ENCODE results near the gene ZNF766.

DNA sequence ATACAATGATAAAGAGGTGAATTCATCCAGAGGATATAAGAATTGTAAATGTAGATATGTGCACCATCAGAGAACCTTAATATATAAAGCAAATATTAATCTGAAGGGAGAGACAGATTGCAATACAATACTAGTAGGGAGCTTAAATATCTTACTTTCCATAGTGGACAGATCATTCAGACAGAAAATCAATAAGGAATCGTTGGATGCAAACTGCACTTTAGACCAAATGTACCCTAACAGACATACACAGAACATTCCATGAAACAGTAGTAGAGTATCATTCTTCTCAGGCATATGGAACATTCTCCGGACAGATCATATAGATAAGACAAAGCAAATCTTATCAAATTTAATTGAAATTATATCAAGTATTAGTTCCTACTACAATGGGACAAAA, 35.0 kb upstream of the ZNF766 start:
- TF ChIP-seq, protein P1, sequence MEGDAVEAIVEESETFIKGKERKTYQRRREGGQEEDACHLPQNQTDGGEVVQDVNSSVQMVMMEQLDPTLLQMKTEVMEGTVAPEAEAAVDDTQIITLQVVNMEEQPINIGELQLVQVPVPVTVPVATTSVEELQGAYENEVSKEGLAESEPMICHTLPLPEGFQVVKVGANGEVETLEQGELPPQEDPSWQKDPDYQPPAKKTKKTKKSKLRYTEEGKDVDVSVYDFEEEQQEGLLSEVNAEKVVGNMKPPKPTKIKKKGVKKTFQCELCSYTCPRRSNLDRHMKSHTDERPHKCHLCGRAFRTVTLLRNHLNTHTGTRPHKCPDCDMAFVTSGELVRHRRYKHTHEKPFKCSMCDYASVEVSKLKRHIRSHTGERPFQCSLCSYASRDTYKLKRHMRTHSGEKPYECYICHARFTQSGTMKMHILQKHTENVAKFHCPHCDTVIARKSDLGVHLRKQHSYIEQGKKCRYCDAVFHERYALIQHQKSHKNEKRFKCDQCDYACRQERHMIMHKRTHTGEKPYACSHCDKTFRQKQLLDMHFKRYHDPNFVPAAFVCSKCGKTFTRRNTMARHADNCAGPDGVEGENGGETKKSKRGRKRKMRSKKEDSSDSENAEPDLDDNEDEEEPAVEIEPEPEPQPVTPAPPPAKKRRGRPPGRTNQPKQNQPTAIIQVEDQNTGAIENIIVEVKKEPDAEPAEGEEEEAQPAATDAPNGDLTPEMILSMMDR (IDR thresholded peaks at IDR 0.05): no peak
- TF ChIP-seq EP300 (IDR thresholded peaks at IDR 0.05) (no peak), POLR2A (IDR thresholded peaks at IDR 0.05) (no peak), POLR2AphosphoS5 (IDR thresholded peaks at IDR 0.05) (no peak)

All from suprapubic skin (tissue), 4 donors.